ENCODE results near the gene SKAP1.
"Not testable (repeated sequence)": the region's sequence is repeated elsewhere in the genome, so short reads cannot be mapped to it uniquely, and the experiment has no call there.

- TF ChIP-seq CTCF (IDR thresholded peaks at IDR 0.05); ZFX (IDR thresholded peaks at IDR 0.05; ENCODE audit: borderline replicate concordance): not testable (repeated sequence)
Observed at GRCh38 chr17:48449335-48449734, 19.3 kb upstream of the SKAP1 start.
